AG04450 (cell line): ENCODE results near the gene PTPRR. TPM values are rescaled to one million over a fixed set of nuclear protein-coding genes. Genes with fewer than 3 reads are reported as not detected.

Experiments
- CTCF ChIA-PET: fragments of 300-600, 350-600 bp; formaldehyde crosslinking; extraction: SDS; loops from one replicate; lab custom pipeline; 2022; ENCODE audit warnings: antibody characterized with exemption, inconsistent platforms; lab: Charles Lee
- POLR2A ChIA-PET: fragments of 350-600 bp; formaldehyde crosslinking; extraction: SDS; loops from one replicate; lab custom pipeline; 2021; ENCODE audit warnings: antibody characterized with exemption, inconsistent platforms; lab: Yijun Ruan, JAX
- DNase-seq: peaks from one replicate; pipeline ENCODE4 v3.0.0-alpha.2; 2011; ENCODE audit warnings: low read depth, low spot score
- H3K27ac ChIP-seq: one replicate; pipeline ENCODE4 v1.5.1; 2012; ENCODE audit warnings: low read depth, low read length, control low read depth
- H3K27me3 ChIP-seq: one replicate; pipeline ENCODE4 v1.6.0; 2012; ENCODE audit warnings: low read length; ENCODE audit not compliant: control insufficient read depth, insufficient read depth
- H3K4me3 ChIP-seq: 2 replicates; pipeline ENCODE4 v1.5.1; 2011; ENCODE audit warnings: mild to moderate bottlenecking, low read depth, low read length, control low read depth
- H3K9me3 ChIP-seq: 2 replicates; pipeline ENCODE4 v1.5.1; 2012; ENCODE audit warnings: low read length; ENCODE audit not compliant: control insufficient read depth, insufficient read depth
- polyA plus RNA-seq: library from polyadenylated mRNA; depleted of rRNA; stranded (reverse); fragments of >200 nt; gene quantifications from 2 replicates; pipeline ENCODE4 v1.2.3, GENCODE V29; 2011
- TF ChIP-seq, protein P1 (sequence below): IDR thresholded peaks from 2 replicates; pipeline ENCODE4 v1.5.1; 2011; ENCODE audit warnings: low read depth, low read length, control low read depth, inconsistent platforms

The PTPRR gene
- polyA plus RNA-seq, 1 experiment, result 0.07 TPM

GRCh38 chr12:70661466-70662161 lies 258.9 kb downstream of the PTPRR start:
- no peaks in the 10 kb centered on the region for H3K27me3 ChIP-seq
- POLR2A ChIA-PET, result no interaction called here
- TF ChIP-seq, protein P1, sequence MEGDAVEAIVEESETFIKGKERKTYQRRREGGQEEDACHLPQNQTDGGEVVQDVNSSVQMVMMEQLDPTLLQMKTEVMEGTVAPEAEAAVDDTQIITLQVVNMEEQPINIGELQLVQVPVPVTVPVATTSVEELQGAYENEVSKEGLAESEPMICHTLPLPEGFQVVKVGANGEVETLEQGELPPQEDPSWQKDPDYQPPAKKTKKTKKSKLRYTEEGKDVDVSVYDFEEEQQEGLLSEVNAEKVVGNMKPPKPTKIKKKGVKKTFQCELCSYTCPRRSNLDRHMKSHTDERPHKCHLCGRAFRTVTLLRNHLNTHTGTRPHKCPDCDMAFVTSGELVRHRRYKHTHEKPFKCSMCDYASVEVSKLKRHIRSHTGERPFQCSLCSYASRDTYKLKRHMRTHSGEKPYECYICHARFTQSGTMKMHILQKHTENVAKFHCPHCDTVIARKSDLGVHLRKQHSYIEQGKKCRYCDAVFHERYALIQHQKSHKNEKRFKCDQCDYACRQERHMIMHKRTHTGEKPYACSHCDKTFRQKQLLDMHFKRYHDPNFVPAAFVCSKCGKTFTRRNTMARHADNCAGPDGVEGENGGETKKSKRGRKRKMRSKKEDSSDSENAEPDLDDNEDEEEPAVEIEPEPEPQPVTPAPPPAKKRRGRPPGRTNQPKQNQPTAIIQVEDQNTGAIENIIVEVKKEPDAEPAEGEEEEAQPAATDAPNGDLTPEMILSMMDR, result no peak
- H3K4me3 ChIP-seq, result no peak overlapping the region
- H3K27ac ChIP-seq, result peak overlapping the region; percentile 42
- H3K9me3 ChIP-seq, result no peaks in the 10 kb centered on the region
- no peak for DNase-seq
- CTCF ChIA-PET, result no interaction called here

DNA sequence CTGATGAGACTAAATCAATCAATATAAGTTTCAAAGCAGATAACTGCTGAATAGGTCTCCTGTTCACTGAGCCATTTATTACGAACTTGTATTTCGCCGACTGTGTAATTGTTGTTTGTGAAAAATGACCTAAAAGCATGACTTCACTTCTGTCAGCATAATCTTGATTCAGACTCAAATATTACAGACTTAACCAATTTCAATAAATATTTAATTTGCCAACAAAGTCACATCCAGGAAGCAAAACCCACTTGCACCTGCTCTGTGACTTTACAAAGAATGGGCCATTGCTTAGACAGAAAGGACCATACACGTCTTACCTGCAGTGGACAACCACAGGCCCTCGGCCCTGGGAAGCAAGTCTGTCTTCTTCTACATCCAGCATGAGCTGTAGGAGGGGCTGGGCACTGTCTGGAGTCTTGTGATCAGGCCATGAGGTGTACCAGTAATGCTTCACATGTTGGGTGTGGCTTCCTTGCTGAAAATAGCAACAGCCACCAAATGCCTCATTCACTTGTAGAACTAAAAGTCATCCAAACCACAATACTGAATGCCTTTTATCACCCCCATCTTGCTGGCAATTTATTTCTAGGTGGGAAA lies 259.8 kb downstream of the PTPRR start:
- no peak overlapping the region for H3K27ac ChIP-seq

DNA sequence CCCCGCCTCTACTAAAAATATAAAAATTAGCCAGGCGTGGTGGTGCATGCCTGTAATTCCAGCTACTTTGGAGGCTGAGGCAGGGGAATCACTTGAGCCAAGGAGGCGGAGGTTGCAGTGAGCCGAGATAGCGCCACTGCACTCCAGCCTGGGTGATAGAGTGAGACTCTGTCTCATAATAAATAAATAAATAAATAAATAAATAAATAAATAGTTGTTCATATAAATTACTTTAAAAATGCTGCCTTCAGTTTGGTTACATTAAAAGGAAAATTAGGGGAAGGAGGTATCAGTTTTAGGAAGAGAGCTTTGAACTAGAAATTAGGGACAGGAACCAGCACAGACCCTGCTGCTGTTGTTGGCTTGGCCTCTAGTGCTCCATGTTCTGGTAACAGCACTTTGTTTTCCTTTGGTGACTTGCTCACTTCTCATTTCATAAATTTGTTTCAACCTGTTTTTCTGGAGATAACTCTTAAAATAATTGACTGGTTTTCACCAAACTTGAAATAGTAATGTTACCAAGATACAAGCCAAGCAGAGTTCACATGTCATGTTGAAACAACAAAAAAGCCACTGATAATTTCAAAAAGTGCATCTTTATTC lies 260.4 kb downstream of the PTPRR start:
- Histone ChIP-seq H3K4me3 (no peak overlapping the region), H3K9me3 (no peaks in the 10 kb centered on the region), H3K27ac (no peak overlapping the region), H3K27me3 (no peaks in the 10 kb centered on the region)
- TF ChIP-seq, protein P1, result no peak
- ChIA-PET CTCF (interaction anchor here (1.3 kb wide), 1 partner anchor 83 kb away, joined by 3 read pairs; no protein-coding TSS in a partner anchor), POLR2A (no interaction called here)
- no peak for DNase-seq

More for the DNA sequence above, 259.8 kb downstream of the PTPRR start:
- Histone ChIP-seq H3K4me3 (no peak overlapping the region), H3K27me3 (no peaks in the 10 kb centered on the region), H3K9me3 (no peaks in the 10 kb centered on the region)
- ChIA-PET POLR2A (no interaction called here), CTCF (no interaction called here)
- TF ChIP-seq, protein P1, result no peak
- DNase-seq, result no peak

DNA sequence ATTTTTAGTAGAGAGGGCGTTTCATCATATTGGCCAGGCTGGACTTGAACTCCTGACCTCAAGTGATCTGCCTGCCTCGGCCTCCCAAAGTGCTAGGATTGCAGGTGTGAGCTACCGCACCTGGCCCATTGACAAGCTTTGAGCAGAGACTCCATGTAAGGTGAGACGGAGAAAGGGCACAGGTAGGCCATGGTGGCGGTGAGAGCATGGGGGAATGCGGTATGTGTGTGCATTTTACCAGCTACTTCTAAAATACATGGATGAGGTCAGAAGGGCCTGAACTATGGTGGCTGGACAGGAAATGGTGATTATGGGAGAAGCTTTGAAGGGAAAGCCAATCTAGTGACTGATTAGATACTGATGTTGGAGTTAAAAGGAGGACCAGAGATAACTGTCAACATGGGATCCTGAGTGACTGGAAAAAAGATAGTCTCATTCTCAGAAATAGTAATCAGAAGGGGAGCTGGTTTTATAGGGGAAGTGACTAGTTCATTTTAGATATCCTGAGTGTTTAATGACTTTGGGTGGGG lies 261.4 kb downstream of the PTPRR start:
- CTCF ChIA-PET, result interaction anchor here (1.0 to 1.3 kb wide), 2 partner anchors 11 to 82 kb away, joined by 3 read pairs; no protein-coding TSS in a partner anchor

More for the DNA sequence above, 261.4 kb downstream of the PTPRR start:
- Histone ChIP-seq H3K27ac (no peak overlapping the region), H3K9me3 (no peaks in the 10 kb centered on the region), H3K4me3 (no peak overlapping the region), H3K27me3 (no peaks in the 10 kb centered on the region)
- no peak for DNase-seq
- POLR2A ChIA-PET, result no interaction called here
- TF ChIP-seq, protein P1, result no peak
